Stimulated activated CD4-positive, alpha-beta T cell treated with anti-CD3 and anti-CD28 coated beads, Interleukin-4, amount 100 ng/mL, for 24 hours (primary cell): ENCODE data around the gene MAGEA11.
"Not testable (repeated sequence)": the region's sequence is repeated elsewhere in the genome, so short reads cannot be mapped to it uniquely, and the experiment has no call there.

Experiments used
- DNase-seq: peaks from one replicate; pipeline ENCODE4 v3.0.0-alpha.2; 2020

MAGEA11 gene

DNA sequence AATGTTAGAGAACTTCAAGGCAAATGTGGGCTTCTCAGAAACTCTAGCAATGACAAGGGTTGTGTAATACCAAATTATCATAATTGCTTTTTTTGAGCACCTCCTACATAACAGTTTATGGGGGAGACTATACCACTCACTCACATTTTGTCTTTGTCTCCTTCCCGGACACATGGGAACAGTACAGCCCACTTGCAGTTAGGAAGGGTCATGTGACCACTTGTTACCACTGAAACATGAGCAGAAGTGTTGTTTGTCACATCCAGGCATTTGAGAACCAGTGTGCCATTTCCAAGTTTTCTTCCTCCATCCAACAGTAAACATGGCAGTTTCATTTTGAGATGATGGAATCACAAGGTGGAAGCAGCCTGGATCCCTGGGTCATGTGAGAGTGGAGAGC lies 6.9 kb downstream of the MAGEA11 start:
- DNase-seq, result no peak

DNA sequence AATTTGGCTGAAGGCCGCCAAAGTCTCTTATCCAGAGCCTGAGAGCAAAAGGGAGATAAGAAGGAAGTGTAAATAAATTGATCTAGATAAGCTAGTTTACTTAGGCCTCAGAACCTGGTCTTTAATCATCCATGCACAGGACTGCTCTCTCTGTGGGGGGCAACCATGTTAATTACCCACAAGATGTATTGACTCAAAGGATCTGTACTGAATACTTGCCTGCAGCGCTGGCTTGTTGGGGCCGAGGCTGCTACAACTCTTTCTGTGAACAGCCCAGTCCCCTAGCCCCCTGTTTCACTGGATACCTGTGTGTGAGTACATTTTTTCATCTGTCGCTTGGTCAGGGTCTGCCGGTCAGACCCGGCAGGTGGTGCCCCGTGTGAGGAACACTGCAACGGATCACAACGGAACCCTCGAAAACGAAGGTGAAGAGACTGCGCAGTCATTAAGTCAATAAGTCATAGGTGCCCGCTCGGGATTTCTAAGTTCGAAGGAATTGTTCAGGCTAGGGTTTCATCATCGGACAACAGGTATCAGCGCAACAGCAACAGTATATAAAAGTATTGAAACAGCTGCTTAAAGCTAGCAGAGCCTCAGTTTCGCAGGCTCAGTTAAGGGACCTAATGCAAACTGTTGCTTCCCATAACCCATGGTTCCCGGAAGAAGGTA lies 8.3 kb downstream of the MAGEA11 start:
- no peak for DNase-seq

DNA sequence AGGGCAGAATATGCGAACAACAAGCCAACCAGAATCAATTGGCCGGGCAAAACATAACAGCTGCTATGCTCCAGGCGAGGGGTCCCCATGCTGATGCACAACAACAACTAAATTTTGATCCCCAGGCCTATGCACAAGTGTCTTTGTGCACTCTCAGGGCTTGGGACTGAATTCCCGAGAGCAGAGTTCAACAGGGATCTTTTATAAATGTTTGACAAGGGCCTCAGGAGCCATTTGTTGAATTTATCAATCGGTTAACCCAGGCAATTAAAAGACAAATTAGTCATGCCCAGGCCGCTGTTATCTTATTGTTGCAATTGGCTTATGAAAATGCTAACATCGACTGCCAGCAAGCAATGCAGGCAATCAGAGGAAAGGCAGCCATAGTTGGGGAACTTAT lies 9.4 kb downstream of the MAGEA11 start:
- not testable (repeated sequence) for DNase-seq

DNA sequence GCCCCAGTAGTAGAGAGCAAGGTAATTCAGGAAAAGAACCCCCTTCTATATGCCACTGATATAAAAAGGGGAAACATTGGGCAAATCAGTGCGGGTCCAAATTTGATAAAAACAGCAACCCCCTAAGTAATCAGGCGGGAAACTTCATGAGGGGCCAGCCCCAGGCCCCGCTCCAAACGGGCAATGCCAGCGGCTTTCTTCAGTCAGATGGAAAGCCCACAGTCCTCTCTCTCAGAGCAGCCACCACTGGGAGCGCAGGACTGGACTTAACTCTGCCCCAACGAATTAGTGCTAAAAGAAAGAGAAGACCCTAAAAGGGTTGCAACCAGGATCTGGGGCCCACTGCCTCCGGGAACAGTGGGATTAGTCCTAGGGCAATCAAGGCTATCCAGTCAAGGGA lies 9.9 kb downstream of the MAGEA11 start:
- DNase-seq, result no peak

DNA sequence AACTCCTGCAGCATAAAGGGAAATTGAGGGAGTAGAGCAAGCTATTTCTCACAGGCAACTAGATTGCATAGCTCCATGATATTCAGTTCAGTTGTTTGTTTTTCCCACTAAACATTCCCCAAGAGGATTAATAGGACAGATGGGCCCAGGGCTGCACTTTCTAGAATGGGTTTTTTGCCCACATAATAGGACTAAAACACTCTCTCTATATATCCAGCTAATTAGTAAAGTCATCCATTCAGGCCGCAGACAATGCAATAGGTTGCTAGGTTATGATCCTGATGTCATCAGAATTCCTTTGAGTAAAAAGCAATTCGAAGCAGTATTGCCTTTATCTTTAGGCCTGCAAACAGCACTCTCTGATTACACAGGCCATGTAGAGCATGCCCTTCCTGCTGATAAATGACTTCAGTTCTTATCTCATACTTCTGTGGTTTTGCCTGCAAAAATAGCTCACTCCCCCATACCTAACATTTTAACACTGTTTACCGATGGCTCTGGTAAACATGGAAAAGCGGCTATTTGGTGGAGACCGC lies 11.8 kb downstream of the MAGEA11 start:
- DNase-seq, result not testable (repeated sequence)

DNA sequence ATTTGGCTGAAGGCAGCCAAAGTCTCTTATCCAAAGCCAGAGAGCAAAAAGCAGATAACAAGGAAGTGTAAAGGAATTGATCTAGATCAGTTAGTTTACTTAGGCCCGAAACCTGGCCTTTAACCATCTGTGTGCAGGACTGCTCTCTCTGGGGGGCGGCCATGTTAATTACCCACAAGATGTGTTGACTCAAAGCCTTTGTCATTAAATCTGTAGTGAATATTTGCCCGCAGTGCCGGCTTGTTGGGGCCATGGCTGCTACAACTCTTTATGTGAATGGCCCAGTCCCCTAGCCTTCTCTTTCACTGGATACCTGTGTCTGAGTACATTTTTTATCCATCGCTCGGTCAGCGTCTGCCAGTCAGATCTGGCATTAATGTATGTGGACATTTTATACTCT lies 15.4 kb downstream of the MAGEA11 start:
- DNase-seq, result not testable (repeated sequence)

DNA sequence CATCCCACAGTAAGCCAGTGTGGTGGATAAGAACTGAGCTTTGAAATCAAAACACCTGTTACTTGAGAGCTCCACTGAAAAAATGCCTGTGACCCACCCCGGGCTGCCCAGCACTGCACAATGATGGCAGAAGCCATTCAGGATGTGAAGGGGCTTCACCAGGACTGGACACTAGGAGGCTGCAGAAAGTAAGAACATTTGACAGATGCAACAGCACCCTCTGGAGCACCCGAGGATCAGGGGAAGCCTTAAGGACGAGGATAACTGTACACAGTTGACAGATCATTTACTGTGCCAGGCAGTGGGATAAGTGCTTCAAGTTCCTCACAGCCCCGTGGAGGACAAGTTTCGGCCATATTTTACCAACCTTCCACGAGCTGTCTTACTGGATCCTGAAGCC lies 30.4 kb downstream of the MAGEA11 start:
- not testable (repeated sequence) for DNase-seq

DNA sequence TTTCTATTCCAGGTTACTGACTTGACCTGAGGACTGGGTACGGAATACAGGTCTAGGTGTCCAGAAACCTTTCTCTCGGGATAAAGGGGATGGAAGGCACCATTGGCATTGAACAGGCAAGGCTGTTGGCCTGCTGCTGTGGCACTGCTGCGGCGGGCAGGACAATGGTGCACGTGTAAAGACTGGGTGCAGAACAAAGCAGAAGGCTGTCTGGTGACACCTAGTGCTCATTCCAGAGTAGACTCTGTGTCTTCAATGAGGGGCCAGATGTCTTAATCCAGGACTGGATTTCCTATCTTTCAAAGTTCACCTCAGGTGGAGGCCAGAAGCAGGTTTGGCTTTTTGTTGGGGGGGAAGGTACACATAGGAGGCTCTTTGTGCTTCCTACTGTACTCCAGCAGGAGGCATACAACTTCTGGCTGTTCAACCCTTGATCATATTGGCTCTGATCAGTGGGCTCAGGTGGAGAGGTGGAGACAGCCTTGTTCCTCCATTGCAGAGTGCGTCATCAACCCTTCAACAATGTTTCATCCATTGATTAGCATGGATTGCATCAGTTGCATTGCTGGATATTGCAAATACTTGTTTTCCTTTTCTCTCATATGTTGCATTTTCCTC lies 34.6 kb downstream of the MAGEA11 start:
- not testable (repeated sequence) for DNase-seq

DNA sequence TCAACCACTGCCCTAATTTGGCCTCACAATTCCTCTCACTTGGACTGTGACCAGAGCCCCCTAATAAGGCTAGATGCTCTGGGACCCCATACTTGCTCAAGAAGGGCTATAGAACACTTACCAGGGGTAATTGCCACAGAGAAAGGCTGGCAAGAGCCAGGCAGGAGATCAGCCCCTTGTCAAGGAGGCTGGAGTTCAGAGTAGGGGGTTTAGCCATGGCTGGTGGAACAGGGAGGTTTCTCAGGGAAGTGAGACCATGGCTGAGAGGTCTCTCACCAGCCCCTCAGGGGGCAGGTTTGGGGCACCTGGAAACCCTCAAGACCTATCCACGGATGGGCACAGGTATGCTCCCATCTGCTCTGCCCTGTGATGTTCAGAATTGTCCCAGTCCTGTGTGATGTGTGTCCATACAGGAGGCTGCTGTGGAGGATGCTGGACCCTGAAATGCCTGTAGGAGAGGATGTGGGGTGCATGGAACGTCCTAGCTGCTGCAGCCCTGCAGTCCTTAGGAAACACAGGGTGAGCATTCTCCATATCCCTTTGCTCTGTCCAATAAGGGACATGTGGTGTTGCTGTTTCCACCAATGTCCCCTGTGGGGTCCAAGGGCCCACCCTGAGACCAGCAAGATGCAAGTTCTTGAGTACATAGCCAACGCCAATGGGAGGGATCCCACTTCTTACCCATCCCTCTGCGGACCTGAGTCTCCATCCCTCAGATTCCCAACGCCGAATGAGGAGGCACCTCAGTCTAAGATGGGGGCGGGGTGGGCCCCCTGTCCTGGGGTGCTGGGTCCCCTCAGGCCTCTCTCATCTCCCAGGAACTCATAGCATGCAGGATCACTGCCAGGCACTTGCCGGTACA lies 45.6 kb downstream of the MAGEA11 start:
- no peak for DNase-seq

DNA sequence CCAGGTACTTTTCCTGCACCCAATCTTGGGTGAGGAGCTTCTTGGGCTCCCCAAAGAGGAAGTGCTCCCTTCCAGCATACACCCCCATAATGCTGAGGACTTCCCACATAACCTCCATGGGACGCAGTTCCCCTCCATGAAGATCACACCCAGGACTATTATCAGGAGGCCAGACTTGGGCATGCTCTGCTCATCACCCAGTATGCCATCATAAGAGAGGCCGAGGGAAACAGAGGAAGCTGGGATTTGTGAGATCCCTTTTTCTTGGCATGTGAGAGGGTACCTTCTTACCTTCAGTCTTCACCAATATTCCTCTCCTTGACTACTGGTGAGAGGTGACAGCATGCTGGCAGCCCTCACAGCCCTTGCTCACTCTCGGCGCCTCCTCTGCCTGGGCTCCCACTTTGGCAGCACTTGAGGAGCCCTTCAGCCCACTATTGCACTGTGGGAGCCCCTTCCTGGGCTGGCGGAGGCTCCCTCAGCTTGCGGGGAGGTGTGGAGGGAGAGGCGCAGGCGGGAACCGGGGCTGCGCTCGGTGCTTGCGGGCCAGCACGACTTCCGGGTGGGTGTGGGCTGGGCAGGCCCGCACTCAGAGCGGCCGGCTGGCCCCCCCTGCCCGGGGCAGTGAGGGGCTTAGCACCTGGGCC lies 46.3 kb downstream of the MAGEA11 start:
- no peak for DNase-seq

DNA sequence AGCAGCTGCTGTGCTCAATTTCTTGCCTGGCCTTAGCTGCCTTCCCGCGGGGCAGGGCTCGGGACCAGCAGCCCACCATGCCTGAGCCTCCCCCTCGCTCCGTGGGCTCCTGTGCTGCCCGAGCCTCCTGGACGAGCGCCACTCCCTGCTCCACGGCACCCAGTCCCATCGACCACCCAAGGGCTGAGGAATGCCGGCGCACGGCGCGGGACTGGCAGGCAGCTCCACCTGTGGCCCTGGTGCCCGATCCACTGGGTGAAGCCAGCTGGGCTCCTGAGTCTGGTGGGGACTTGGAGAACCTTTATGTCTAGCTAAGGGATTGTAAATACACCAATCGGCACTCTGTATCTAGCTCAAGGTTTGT lies 46.8 kb downstream of the MAGEA11 start:
- not testable (repeated sequence) for DNase-seq

DNA sequence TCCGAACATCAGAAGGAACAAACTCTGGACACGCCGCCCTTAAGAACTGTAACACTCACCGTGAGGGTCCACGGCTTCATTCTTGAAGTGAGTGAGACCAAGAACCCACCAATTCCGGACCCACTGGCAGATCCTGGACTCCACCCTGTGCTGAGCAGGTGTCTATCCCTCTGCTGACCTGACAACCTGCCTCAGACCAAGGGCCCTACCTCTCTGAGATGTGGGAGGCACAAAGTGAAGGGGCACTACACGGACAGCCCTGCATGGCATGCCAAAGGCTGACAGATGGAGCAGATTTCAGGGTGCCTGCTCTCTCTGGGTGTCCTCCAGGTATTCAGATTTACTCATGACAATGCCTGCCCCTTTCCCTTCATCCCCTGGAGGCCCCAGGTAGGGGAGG lies 48.0 kb downstream of the MAGEA11 start:
- no peak for DNase-seq

DNA sequence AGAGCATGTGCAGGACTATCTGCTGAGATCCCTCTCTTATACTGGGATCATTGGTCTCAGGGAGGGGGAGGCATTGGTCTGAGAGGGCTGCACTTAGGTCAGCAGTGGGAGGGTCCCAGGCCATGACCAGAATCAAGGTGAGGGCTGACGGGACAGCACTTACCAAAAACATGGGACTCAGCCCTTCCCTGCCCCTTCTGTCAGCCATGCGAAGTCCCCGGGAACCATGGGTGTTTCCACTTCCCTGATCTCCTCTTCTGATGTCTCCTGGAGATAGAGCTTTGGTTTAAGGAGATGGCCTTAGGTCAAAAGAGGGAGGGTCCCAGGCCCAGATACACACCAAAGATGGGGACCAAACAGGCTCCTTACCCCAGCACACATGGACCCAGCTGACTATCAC lies 49.1 kb downstream of the MAGEA11 start:
- DNase-seq, result no peak

DNA sequence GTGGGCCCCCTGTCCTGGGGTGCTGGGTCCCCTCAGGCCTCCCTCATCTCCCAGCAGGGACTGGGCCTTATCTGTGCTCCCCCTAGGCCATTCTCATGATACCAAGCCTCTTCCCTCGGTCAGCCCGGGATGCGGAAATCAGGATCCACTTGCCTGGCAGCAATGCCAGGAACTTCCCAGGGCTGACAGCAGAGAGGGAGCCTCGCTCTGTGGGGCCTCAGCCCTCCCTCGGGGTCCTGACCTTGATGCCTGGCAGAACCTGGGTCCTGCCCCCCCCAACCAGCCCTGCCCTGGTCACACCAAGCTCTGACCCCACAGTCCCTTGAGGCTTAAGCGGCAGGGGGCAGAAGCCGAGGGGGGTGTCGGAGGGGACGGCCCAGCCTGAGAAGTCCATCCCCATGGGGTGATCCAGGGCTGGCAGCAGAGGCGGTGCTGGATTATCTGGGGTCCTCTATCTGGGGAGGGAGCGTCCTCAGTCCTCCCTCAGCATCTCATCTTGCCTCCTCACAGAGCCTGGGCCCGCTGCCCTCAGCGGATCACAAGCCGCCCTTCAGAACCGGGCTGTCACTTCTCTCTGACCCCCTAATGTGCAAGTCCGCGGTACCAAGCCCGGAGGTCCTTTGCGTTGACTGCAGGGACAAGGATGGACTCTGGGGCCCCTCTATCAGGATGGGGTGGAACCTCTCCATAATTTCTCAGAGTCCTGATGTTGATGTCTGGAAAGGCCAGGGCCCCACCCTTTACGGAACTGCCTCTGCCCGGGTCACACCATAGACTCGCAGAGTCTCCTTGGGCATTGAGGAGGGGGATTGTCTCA lies 50.2 kb downstream of the MAGEA11 start:
- DNase-seq, result not testable (repeated sequence)

DNA sequence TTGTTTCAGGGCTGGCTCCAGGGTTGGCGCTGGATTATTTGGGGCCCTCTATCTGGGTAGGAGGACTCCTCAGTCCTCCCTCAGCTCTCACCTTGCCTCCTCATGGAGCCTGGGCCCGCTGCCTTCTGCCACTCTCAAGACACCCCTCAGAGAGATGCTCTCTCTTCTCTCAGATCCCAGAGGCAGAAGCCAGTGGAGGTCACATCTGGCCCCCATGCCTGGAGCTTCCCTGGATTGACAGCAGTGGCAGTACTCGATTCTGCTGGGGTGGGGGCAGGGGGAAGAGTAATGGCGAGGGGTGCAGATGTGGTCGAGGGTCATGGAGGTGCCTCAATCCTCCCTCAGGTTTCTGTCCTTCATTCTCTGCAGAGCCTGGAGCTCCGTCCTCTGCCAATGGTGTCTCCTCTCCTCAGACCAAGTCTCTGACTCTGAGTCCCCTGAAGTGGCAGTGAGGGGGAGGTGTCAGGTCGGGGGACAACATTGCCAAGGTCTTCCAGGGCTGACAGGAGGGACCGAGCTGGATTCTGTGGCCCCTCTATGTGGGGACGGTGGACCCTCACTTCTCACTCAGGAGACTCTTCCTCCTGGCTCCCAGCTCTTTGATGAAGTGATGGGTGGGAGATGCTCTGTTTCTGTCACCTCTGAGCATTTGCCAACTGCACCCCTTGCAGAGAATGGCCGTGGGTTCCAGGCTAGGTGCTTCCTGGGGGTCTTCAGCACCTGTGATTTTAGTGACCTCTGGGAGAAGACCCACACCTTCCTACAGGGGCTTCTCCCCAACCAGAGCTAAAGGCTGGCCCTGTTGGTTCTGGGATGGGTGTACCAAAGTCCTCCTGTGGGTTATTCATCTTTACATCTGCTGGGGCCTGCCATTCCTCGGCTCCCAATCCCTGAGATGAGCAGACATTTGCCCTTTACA lies 51.1 kb downstream of the MAGEA11 start:
- no peak for DNase-seq
